IMR-90 (cell line): Measurements from ENCODE around the gene TTL. TPM values are rescaled to one million over a fixed set of nuclear protein-coding genes. Genes with fewer than 3 reads are reported as not detected.
A peak's percentile ranks its signal among the peaks of the same experiment; 100 is the strongest.

Experiments
- ATAC-seq: fragments of 200-7000 bp; cut with Tn5 transposase; 2 replicates; pipeline ENCODE4 v1.9.1; 2020; ENCODE audit warnings: low read depth, mild to moderate bottlenecking, moderate library complexity
- BruUV-seq: library from RNA; stranded (reverse); fragments of 400-500 nt; replicated peaks from 2 replicates; lab custom pipeline; 2021; lab: Mats Ljungman, UMichigan
- CTCF ChIA-PET: fragments of 300-600 bp; formaldehyde crosslinking; extraction: SDS; loops from one replicate; lab custom pipeline; 2021; ENCODE audit warnings: antibody characterized with exemption; lab: Yijun Ruan, JAX
- POLR2A ChIA-PET: fragments of 300-600 bp; sonication (Branson Sonifier 250); formaldehyde crosslinking; loops from one replicate; lab custom pipeline; 2022; ENCODE audit warnings: antibody characterized with exemption; ENCODE audit not compliant: unreplicated experiment; lab: Charles Lee
- DNase-seq: peaks from one replicate; pipeline ENCODE4 v3.0.0; 2013
- H2AFZ ChIP-seq: replicated peaks from 2 replicates; pipeline ENCODE3; 2013; ENCODE audit warnings: low read length, mild to moderate bottlenecking; ENCODE audit not compliant: poor library complexity
- H2AK5ac ChIP-seq: 2 replicates; pipeline ENCODE4 v1.6.1; 2013; ENCODE audit warnings: low read depth, low read length, inconsistent platforms
- H2AK9ac ChIP-seq: replicated peaks from 2 replicates; pipeline ENCODE3; 2013; ENCODE audit warnings: mild to moderate bottlenecking, low read depth, low read length, moderate library complexity; ENCODE audit not compliant: poor library complexity
- H2BK120ac ChIP-seq: 2 replicates; pipeline ENCODE4 v1.6.1; 2013; ENCODE audit warnings: low read depth, low read length, inconsistent platforms
- H2BK15ac ChIP-seq: 3 replicates; pipeline ENCODE4 v1.6.1; 2013; ENCODE audit warnings: low read depth, low read length, inconsistent platforms
- H2BK20ac ChIP-seq: 2 replicates; pipeline ENCODE4 v1.6.1; 2013; ENCODE audit warnings: low read depth, mild to moderate bottlenecking, inconsistent platforms, low read length, moderate library complexity
- H2BK5ac ChIP-seq: 2 replicates; pipeline ENCODE4 v1.6.1; 2013; ENCODE audit warnings: mild to moderate bottlenecking, low read depth, low read length, inconsistent platforms; ENCODE audit not compliant: poor library complexity, severe bottlenecking
- H3K14ac ChIP-seq: replicated peaks from 2 replicates; pipeline ENCODE4 v1.6.1; 2013; ENCODE audit warnings: low read depth, low read length, inconsistent platforms
- H3K18ac ChIP-seq: 2 replicates; pipeline ENCODE4 v1.6.1; 2013; ENCODE audit warnings: low read depth, low read length, control low read depth
- H3K23ac ChIP-seq: 2 replicates; pipeline ENCODE4 v1.6.1; 2013; ENCODE audit warnings: low read depth, low read length, inconsistent platforms
- H3K27ac ChIP-seq: 2 replicates; pipeline ENCODE4 v1.5.1; 2013; ENCODE audit warnings: mild to moderate bottlenecking, control low read depth, low read length; ENCODE audit not compliant: insufficient read depth
- H3K27me3 ChIP-seq: 2 replicates; pipeline ENCODE4 v1.6.1; 2013; ENCODE audit warnings: low read length; ENCODE audit not compliant: control insufficient read depth, insufficient read depth
- H3K36me3 ChIP-seq: 2 replicates; pipeline ENCODE4 v1.6.1; 2013; ENCODE audit warnings: low read length, mixed read lengths; ENCODE audit not compliant: control insufficient read depth, insufficient read depth
- H3K4ac ChIP-seq: 2 replicates; pipeline ENCODE4 v1.6.1; 2013; ENCODE audit warnings: low read depth, low read length, inconsistent platforms
- H3K4me1 ChIP-seq: 2 replicates; pipeline ENCODE4 v1.6.1; 2013; ENCODE audit warnings: low read length, mixed read lengths; ENCODE audit not compliant: control insufficient read depth, insufficient read depth
- H3K4me2 ChIP-seq: 2 replicates; pipeline ENCODE4 v1.6.1; 2013; ENCODE audit warnings: low read depth, mild to moderate bottlenecking, control low read depth, low read length, moderate library complexity
- H3K4me3 ChIP-seq: 2 replicates; pipeline ENCODE4 v1.5.1; 2013; ENCODE audit warnings: low read depth, mild to moderate bottlenecking, control low read depth, low read length, moderate library complexity; ENCODE audit not compliant: insufficient read depth
- H3K56ac ChIP-seq: 2 replicates; pipeline ENCODE4 v1.6.1; 2013; ENCODE audit warnings: low read length, inconsistent platforms; ENCODE audit not compliant: insufficient read depth; ENCODE audit errors: extremely low read depth
- H3K79me1 ChIP-seq, 2 experiments: 2 replicates each; pipeline ENCODE4 v1.6.1; 2013; ENCODE audit warnings: low read length in 2 of 2, inconsistent platforms in 1 of 2, low read depth in 1 of 2
- H3K9ac ChIP-seq: 2 replicates; pipeline ENCODE4 v1.6.1; 2013; ENCODE audit warnings: low read depth, low read length, control low read depth
- H3K9me1 ChIP-seq: 2 replicates; pipeline ENCODE4 v1.6.1; 2013; ENCODE audit warnings: low read length, inconsistent platforms; ENCODE audit not compliant: insufficient read depth
- H3K9me3 ChIP-seq: 2 replicates; pipeline ENCODE4 v1.6.1; 2013; ENCODE audit warnings: low read length; ENCODE audit not compliant: control insufficient read depth, insufficient read depth
- H4K20me1 ChIP-seq: 2 replicates; pipeline ENCODE4 v1.6.1; 2013; ENCODE audit warnings: low read length, inconsistent platforms; ENCODE audit not compliant: insufficient read depth
- H4K5ac ChIP-seq: 2 replicates; pipeline ENCODE4 v1.6.1; 2013; ENCODE audit warnings: mild to moderate bottlenecking, low read depth, low read length, control low read depth
- H4K8ac ChIP-seq, 2 experiments: 2 replicates each; pipeline ENCODE4 v1.6.1; 2013; ENCODE audit warnings: low read depth in 2 of 2, low read length in 2 of 2, control low read depth in 1 of 2, inconsistent platforms in 1 of 2
- H4K91ac ChIP-seq: 2 replicates; pipeline ENCODE4 v1.6.1; 2013; ENCODE audit warnings: low read depth, low read length, inconsistent platforms; ENCODE audit not compliant: insufficient read depth
- CEBPB ChIP-seq: IDR thresholded peaks from 2 replicates; pipeline ENCODE4 v1.6.1; 2012; ENCODE audit warnings: low read depth, low read length, improper control_type of control experiment
- MXI1 ChIP-seq: IDR thresholded peaks from 2 replicates; pipeline ENCODE4 v1.6.1; 2012; ENCODE audit warnings: low read depth, mild to moderate bottlenecking, low read length, moderate library complexity, borderline replicate concordance
- WGBS, 2 experiments: methylation state at CpG; one replicate each; pipeline versions ENCODE4 v1.1.5 to v1.1.7; 2013; ENCODE audit warnings: missing lambda C conversion rate in 2 of 2; ENCODE audit not compliant: insufficient read length in 1 of 2; ENCODE audit errors: extremely low coverage in 2 of 2; 5-methylcytosine and 5-hydroxymethylcytosine counted together
- dilution Hi-C: fragments of 300-500 bp; cut with HindIII; formaldehyde crosslinking; loops from one replicate; pipeline ENCODE4 v1.14.3; 2018; ENCODE audit warnings: low sequenced_read_pairs; ENCODE audit not compliant: unreplicated experiment
- in situ Hi-C: fragments of 300-500 bp; cut with MboI; formaldehyde crosslinking; loops from 3 replicates; pipeline ENCODE4 v1.14.3; 2019; ENCODE audit warnings: low sequenced_read_pairs, inconsistent platforms, mixed read lengths
- intact Hi-C: fragments of 100-400 bp; cut with micrococcal nuclease; formaldehyde crosslinking; loops from 2 replicates; pipeline ENCODE4 v1.10.0; 2022
- polyA plus RNA-seq, 3 experiments: library from polyadenylated mRNA; depleted of rRNA; stranded (reverse); fragments of >200 nt; gene quantifications; 2 replicates each; pipeline ENCODE4 v1.2.3, GENCODE V29; 2012; ENCODE audit warnings: low replicate concordance in 1 of 3
- total RNA-seq: library from RNA; depleted of rRNA; stranded (reverse); fragments of >200 nt; gene quantifications from 2 replicates; pipeline ENCODE4 v1.2.3, GENCODE V29; 2012

Gene TTL
- total and polyA plus RNA-seq, 2 of the 4 experiments (the other 2 are of a cell fraction) = 18.2 to 36.2 TPM

DNA sequence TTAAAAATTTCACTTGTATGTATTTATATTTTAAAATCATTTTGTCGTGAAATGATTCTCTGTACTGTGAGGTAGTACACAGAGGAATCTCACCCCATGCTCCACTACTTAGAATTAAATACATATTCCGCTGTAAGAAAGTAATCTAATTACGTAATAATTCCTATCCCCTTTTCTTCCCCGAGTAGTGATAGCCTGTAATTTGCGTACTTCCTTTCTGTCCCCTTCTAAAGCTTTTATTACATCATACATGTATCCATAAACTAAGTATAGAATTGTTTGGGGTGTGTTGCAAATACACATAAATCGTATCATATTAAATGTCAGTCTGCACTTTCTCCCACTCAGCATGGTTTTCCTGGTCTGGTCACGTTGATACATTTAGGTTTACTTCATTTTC lies 90.0 kb downstream of the TTL start:
- Histone ChIP-seq H3K79me1 (no peaks in the 10 kb centered on the region; a peak in 1 of 4 replicates), H3K27me3 (no peaks in the 10 kb centered on the region), H4K20me1 (no peaks in the 10 kb centered on the region), H3K9ac (no peak overlapping the region), H2BK15ac (no peak overlapping the region), H3K23ac (no peak overlapping the region), H3K4me3 (no peak overlapping the region), H3K4me1 (no peaks in the 10 kb centered on the region), H3K27ac (no peak overlapping the region), H3K4ac (no peak overlapping the region), H3K18ac (no peak overlapping the region), H2BK120ac (no peak overlapping the region), H2AK5ac (no peak overlapping the region), H2AFZ (no peak overlapping the region), H3K36me3 (peaks cover 36% of the 10 kb centered on the region), H3K56ac (no peak overlapping the region), H2BK20ac (no peak overlapping the region), H2AK9ac (no peak overlapping the region), H3K9me1 (0 out of 2 replicates have a peak, but pooled peaks cover 2% of the 10 kb centered on the region), H2BK5ac (no peak overlapping the region), H3K4me2 (no peak overlapping the region), H4K91ac (no peak overlapping the region), H3K14ac (no peak overlapping the region), H4K5ac (no peak overlapping the region), H3K9me3 (no peaks in the 10 kb centered on the region), H4K8ac (no peak overlapping the region)
- no TSS peak for BruUV-seq
- dilution Hi-C loops (no loop called here), in situ Hi-C loops (no loop called here), intact Hi-C loops (loop anchor here (10.0 kb wide), 1 partner anchor 307 kb away; no protein-coding TSS in a partner anchor)
- TF ChIP-seq MXI1 = no peak
- peak; percentile 51; the same call in 1 of the 2 replicates for TF ChIP-seq CEBPB
- POLR2A ChIA-PET = no interaction called here
- CTCF ChIA-PET = no interaction called here
- ATAC-seq (no peak), DNase-seq (no peak)
- WGBS, 2 experiments = 100% methylated on average over 1 of the region's 7 CpGs; no CpG with 5 or more reads in 1 of the 2 experiments
